Calu3 (cell line): ENCODE measurements around the gene PSMB3. TPM values are rescaled to one million over a fixed set of nuclear protein-coding genes. Genes with fewer than 3 reads are reported as not detected.

Experiments
- Bru-seq: library from RNA; stranded (reverse); fragments of 400-500 nt; gene quantifications from one replicate; lab custom pipeline; 2021; lab: Mats Ljungman, UMichigan
- BruChase-seq, 2 experiments: library from RNA; stranded (reverse); fragments of 400-500 nt; gene quantifications; one replicate each; lab custom pipeline; 2021; lab: Mats Ljungman, UMichigan
- BruUV-seq: library from RNA; stranded (reverse); fragments of 400-500 nt; replicated peaks from 2 replicates; lab custom pipeline; 2021; lab: Mats Ljungman, UMichigan
- CTCF ChIA-PET: fragments of 300-600 bp; sonication (Branson Sonifier 250); formaldehyde crosslinking; loops from one replicate; lab custom pipeline; 2022; ENCODE audit warnings: antibody characterized with exemption; lab: Charles Lee
- DNase-seq: peaks from one replicate; pipeline ENCODE4 v3.0.0; 2022
- H3K27ac Mint-ChIP-seq: one replicate; pipeline ENCODE4 v1.8.0; 2022; ENCODE audit warnings: mixed read lengths; ENCODE audit not compliant: unreplicated experiment
- H3K27me3 Mint-ChIP-seq: one replicate; pipeline ENCODE4 v1.8.0; 2022; ENCODE audit warnings: mixed read lengths; ENCODE audit not compliant: unreplicated experiment
- H3K36me3 Mint-ChIP-seq: one replicate; pipeline ENCODE4 v1.8.0; 2022; ENCODE audit warnings: mild to moderate bottlenecking, moderate library complexity, mixed read lengths; ENCODE audit not compliant: insufficient read depth, unreplicated experiment
- H3K4me1 Mint-ChIP-seq: one replicate; pipeline ENCODE4 v1.8.0; 2022; ENCODE audit warnings: mild to moderate bottlenecking, low read depth, mixed read lengths; ENCODE audit not compliant: unreplicated experiment
- H3K4me3 Mint-ChIP-seq: one replicate; pipeline ENCODE4 v1.8.0; 2022; ENCODE audit warnings: mild to moderate bottlenecking, low read depth, moderate library complexity, mixed read lengths; ENCODE audit not compliant: unreplicated experiment
- H3K9me3 Mint-ChIP-seq: one replicate; pipeline ENCODE4 v1.8.0; 2022; ENCODE audit warnings: low read depth, mixed read lengths; ENCODE audit not compliant: unreplicated experiment
- CTCF ChIP-seq: fragments of 200-600 bp; IDR thresholded peaks from one replicate; pipeline ENCODE4 v1.8.0; 2022; ENCODE audit warnings: antibody characterized with exemption; ENCODE audit not compliant: unreplicated experiment
- intact Hi-C: fragments of 100-400 bp; cut with micrococcal nuclease; formaldehyde crosslinking; loops from one replicate; pipeline ENCODE4 v1.10.0; 2022; ENCODE audit not compliant: unreplicated experiment
- long read RNA-seq: library from polyadenylated mRNA; stranded (forward); transcript quantifications from one replicate; pipeline ENCODE4 v2.0.0, GENCODE V29; 2022
- total RNA-seq: library from RNA; stranded (reverse); gene quantifications from 2 replicates; pipeline ENCODE4 v1.2.3, GENCODE V29; 2022

PSMB3 gene
- total RNA-seq (893 and 935 TPM in 2 replicates), Bru-seq, nascent RNA (percentile 96 among the genes with signal in this experiment), BruChase-seq, experiment 1, labeled RNA remaining after a 6-hour chase (percentile 98 among the genes with signal in this experiment), BruChase-seq, experiment 2, labeled RNA remaining after a 2-hour chase (percentile 95 among the genes with signal in this experiment)
- long read RNA-seq, transcript PSMB3-210 (2 exons, 562 nt): minor isoform, 262 of 1,792 reads
- long read RNA-seq, transcript PSMB3-211 (6 exons, 773 nt): major isoform, 1,439 of 1,792 reads
- long read RNA-seq, transcript PSMB3-209 (3 exons, 426 nt): minor isoform, 14 of 1,792 reads
- long read RNA-seq, transcript PSMB3-212 (5 exons, 552 nt): minor isoform, 25 of 1,792 reads
- long read RNA-seq, partial matches to known transcripts: 34 of 1,792 reads
- long read RNA-seq, other reads (novel, unspliced or antisense): 18 of 1,792 reads

- peak within 1 kb of the TSS; percentile 78 for H3K4me3 Mint-ChIP-seq
- peak within 1 kb of the TSS; percentile 85 for H3K27ac Mint-ChIP-seq
- TF ChIP-seq CTCF: no peak
- peaks cover 86% of the 10 kb centered on the region for H3K36me3 Mint-ChIP-seq
- no TSS peak for BruUV-seq
- CTCF ChIA-PET: interaction anchor here (0.5 to 2.0 kb wide), 16 partner anchors 8 to 1187 kb away, joined by 3 to 11 read pairs (median 4); partner anchors contain the start of gene CISD3
- peaks cover 28% of the 10 kb centered on the region for H3K4me1 Mint-ChIP-seq
- intact Hi-C loops: loop anchor here (5.0 kb wide), 2 partner anchors 115 to 400 kb away; partner anchors contain the start of gene PLXDC1
- peak; percentile 100 for DNase-seq
- no peaks in the 10 kb centered on the region for H3K27me3 Mint-ChIP-seq
- H3K9me3 Mint-ChIP-seq: no peaks in the 10 kb centered on the region
Observed at GRCh38 chr17:38752308-38753070, at the start of gene PSMB3. PSMB3 (plus strand) TSS chr17:38752741; CDS start chr17:38752827, 86 bp downstream.

- peaks cover 71% of the 10 kb centered on the region for H3K36me3 Mint-ChIP-seq
- intact Hi-C loops: loop anchor here (2.0 kb wide), 2 partner anchors 26 to 48 kb away; no protein-coding TSS in a partner anchor
- H3K27me3 Mint-ChIP-seq: peaks cover 25% of the 10 kb centered on the region
- BruUV-seq: TSS peak; percentile 23
- H3K4me1 Mint-ChIP-seq: peaks cover 45% of the 10 kb centered on the region
- TF ChIP-seq CTCF: no peak
- DNase-seq: peak; percentile 56
- CTCF ChIA-PET: interaction anchor here (0.6 to 6.2 kb wide), 3 partner anchors 32 to 621 kb away, joined by 3 to 38 read pairs (median 5); no protein-coding TSS in a partner anchor
- no peaks in the 10 kb centered on the region for H3K9me3 Mint-ChIP-seq
- H3K4me3 Mint-ChIP-seq: peak overlapping the region; percentile 85
- H3K27ac Mint-ChIP-seq: peak overlapping the region; percentile 90
Observed at GRCh38 chr17:38702916-38703741, 49.4 kb upstream of the PSMB3 start.

- intact Hi-C loops: loop anchor here (1.0 to 2.0 kb wide), 3 partner anchors 26 to 47 kb away; partner anchors contain the start of gene CISD3
- Mint-ChIP-seq H3K36me3 (peaks cover 76% of the 10 kb centered on the region), H3K27me3 (peaks cover 18% of the 10 kb centered on the region), H3K4me3 (peak overlapping the region; percentile 85), H3K27ac (peak overlapping the region; percentile 90), H3K9me3 (no peaks in the 10 kb centered on the region), H3K4me1 (peaks cover 44% of the 10 kb centered on the region)
- TF ChIP-seq CTCF: no peak
- peak; percentile 100 for DNase-seq
- CTCF ChIA-PET: interaction anchor here (0.5 to 6.2 kb wide), 9 partner anchors 13 to 620 kb away, joined by 3 to 38 read pairs (median 5); partner anchors contain the start of gene CISD3
- BruUV-seq: no TSS peak
Observed at GRCh38 chr17:38703742-38704605, 48.6 kb upstream of the PSMB3 start.
